Mesenchymal stem cell (in vitro differentiated cells and primary cell): ENCODE results near the gene CENPF.

Experiments
- DNase-seq: peaks from one replicate; pipeline ENCODE4 v3.0.0-alpha.2; 2013
- H2AFZ ChIP-seq: one replicate; pipeline ENCODE4 v1.6.1; 2013; ENCODE audit warnings: low read depth, mild to moderate bottlenecking, control low read depth, inconsistent platforms, low read length, moderate library complexity
- H2AK5ac ChIP-seq: 2 replicates; pipeline ENCODE4 v1.6.1; 2013; ENCODE audit warnings: low read length, moderate library complexity, mild to moderate bottlenecking, inconsistent platforms; ENCODE audit not compliant: severe bottlenecking
- H2BK120ac ChIP-seq: one replicate; pipeline ENCODE4 v1.6.1; 2013; ENCODE audit warnings: low read depth, mild to moderate bottlenecking, inconsistent platforms, low read length, moderate library complexity
- H2BK12ac ChIP-seq, 2 experiments: one replicate each; pipeline ENCODE4 v1.6.1; 2013; ENCODE audit warnings: inconsistent platforms in 2 of 2, low read length in 2 of 2, mild to moderate bottlenecking in 2 of 2, moderate library complexity in 2 of 2, control low read depth in 1 of 2
- H2BK15ac ChIP-seq: one replicate; pipeline ENCODE4 v1.6.1; 2013; ENCODE audit warnings: mild to moderate bottlenecking, low read depth, inconsistent platforms; ENCODE audit not compliant: poor library complexity, severe bottlenecking
- H2BK5ac ChIP-seq: 2 replicates; pipeline ENCODE4 v1.6.1; 2013; ENCODE audit warnings: low read depth, mild to moderate bottlenecking, low read length, control low read depth, inconsistent platforms; ENCODE audit not compliant: poor library complexity, severe bottlenecking
- H3K14ac ChIP-seq, 2 experiments: one replicate each; pipeline ENCODE4 v1.6.1; 2013; ENCODE audit warnings: inconsistent platforms in 2 of 2, low read length in 2 of 2, control low read depth in 1 of 2, mild to moderate bottlenecking in 1 of 2, moderate library complexity in 1 of 2
- H3K18ac ChIP-seq, 2 experiments: one replicate each; pipeline ENCODE4 v1.6.1; 2013; ENCODE audit warnings: inconsistent platforms in 2 of 2, low read length in 2 of 2, control low read depth in 1 of 2, low read depth in 1 of 2, mild to moderate bottlenecking in 1 of 2
- H3K23ac ChIP-seq, 2 experiments: one replicate each; pipeline ENCODE4 v1.6.1; 2013; ENCODE audit warnings: inconsistent platforms in 2 of 2, low read length in 2 of 2, mild to moderate bottlenecking in 2 of 2, moderate library complexity in 2 of 2, control low read depth in 1 of 2
- H3K27ac ChIP-seq: 2 replicates; pipeline ENCODE4 v1.5.1; 2013; ENCODE audit warnings: mild to moderate bottlenecking, moderate library complexity, low read length, control low read depth, inconsistent platforms; ENCODE audit not compliant: poor library complexity, severe bottlenecking
- H3K27me3 ChIP-seq, 2 experiments: 2 replicates each; pipeline versions ENCODE4 v1.6.1 to v1.7.0; 2013; ENCODE audit warnings: low read length in 2 of 2, mild to moderate bottlenecking in 2 of 2, moderate library complexity in 2 of 2, control low read depth in 1 of 2, inconsistent platforms in 1 of 2; ENCODE audit not compliant: control insufficient read depth in 1 of 2, insufficient read depth in 1 of 2
- H3K36me3 ChIP-seq, 2 experiments: 2 replicates each; pipeline versions ENCODE4 v1.6.1 to v1.7.0; 2013; ENCODE audit warnings: low read length in 2 of 2, control low read depth in 1 of 2, inconsistent platforms in 1 of 2, low read depth in 1 of 2, mild to moderate bottlenecking in 1 of 2; ENCODE audit not compliant: insufficient read depth in 2 of 2, control insufficient read depth in 1 of 2
- H3K4ac ChIP-seq, 2 experiments: one replicate each; pipeline ENCODE4 v1.6.1; 2013; ENCODE audit warnings: inconsistent platforms in 2 of 2, low read length in 2 of 2, mild to moderate bottlenecking in 2 of 2, moderate library complexity in 2 of 2, control low read depth in 1 of 2, low read depth in 1 of 2
- H3K4me1 ChIP-seq: 2 replicates; pipeline ENCODE4 v1.6.1; 2013; ENCODE audit warnings: low read depth, low read length, control low read depth; ENCODE audit not compliant: control insufficient read depth, insufficient read depth
- H3K4me2 ChIP-seq: 2 replicates; pipeline ENCODE4 v1.6.1; 2013; ENCODE audit warnings: low read length, mild to moderate bottlenecking, inconsistent platforms; ENCODE audit not compliant: poor library complexity, severe bottlenecking
- H3K4me3 ChIP-seq, 2 experiments: 2 replicates each; pipeline versions ENCODE4 v1.5.1 to v1.7.0; 2013; ENCODE audit warnings: low read length in 2 of 2, mild to moderate bottlenecking in 2 of 2, control low read depth in 1 of 2, low read depth in 1 of 2; ENCODE audit not compliant: insufficient read depth in 1 of 2
- H3K79me1 ChIP-seq: replicated peaks from 2 replicates; pipeline ENCODE4 v1.6.1; 2013; ENCODE audit warnings: mild to moderate bottlenecking, control low read depth, low read length, inconsistent platforms; ENCODE audit not compliant: poor library complexity, severe bottlenecking
- H3K9ac ChIP-seq: 2 replicates; pipeline ENCODE4 v1.7.0; 2013; ENCODE audit warnings: mild to moderate bottlenecking, low read length, moderate library complexity
- H3K9me3 ChIP-seq: 2 replicates; pipeline ENCODE4 v1.7.0; 2013; ENCODE audit warnings: mild to moderate bottlenecking, low read length; ENCODE audit not compliant: control insufficient read depth
- H4K8ac ChIP-seq: one replicate; pipeline ENCODE4 v1.6.1; 2013; ENCODE audit warnings: inconsistent platforms, mild to moderate bottlenecking, low read length, moderate library complexity
- H4K91ac ChIP-seq: one replicate; pipeline ENCODE4 v1.6.1; 2013; ENCODE audit warnings: mild to moderate bottlenecking, low read length, inconsistent platforms
- WGBS: methylation state at CpG from one replicate; pipeline ENCODE4 v1.1.7; 2013; ENCODE audit warnings: mixed read lengths; 5-methylcytosine and 5-hydroxymethylcytosine counted together

CENPF gene

DNA sequence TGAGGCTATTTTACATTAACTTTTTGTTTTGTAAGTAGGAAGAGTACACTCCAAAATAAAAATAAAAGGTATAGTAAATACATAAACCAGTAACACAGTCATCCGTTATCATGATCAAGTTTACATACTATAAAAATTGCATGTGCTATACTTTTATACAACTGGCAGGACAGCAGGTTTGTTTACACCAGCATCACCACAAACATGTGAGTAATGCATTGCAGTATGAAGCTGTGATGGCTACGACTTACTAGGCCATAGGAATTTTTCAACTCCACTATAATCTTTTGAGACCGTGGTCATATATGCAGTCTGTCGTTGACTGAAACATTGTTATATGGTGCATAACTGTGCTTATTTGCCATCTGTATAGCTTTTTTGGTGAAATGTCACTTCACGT is 106.2 kb downstream of the CENPF start:
- Histone ChIP-seq H4K91ac (no peak overlapping the region), H3K4ac (no peak overlapping the region), H2BK120ac (no peak overlapping the region), H3K27me3 (no peaks in the 10 kb centered on the region), H3K14ac (no peak overlapping the region), H3K9ac (no peak overlapping the region), H3K18ac (no peak overlapping the region), H2BK5ac (no peak overlapping the region), H3K4me1 (no peaks in the 10 kb centered on the region), H3K4me3 (no peak overlapping the region), H4K8ac (no peak overlapping the region), H3K23ac (no peak overlapping the region), H3K79me1 (no peaks in the 10 kb centered on the region), H3K4me2 (no peak overlapping the region), H2BK15ac (no peak overlapping the region), H2AFZ (no peak overlapping the region), H2BK12ac (no peak overlapping the region), H2AK5ac (no peak overlapping the region), H3K36me3 (no peaks in the 10 kb centered on the region), H3K27ac (no peak overlapping the region), H3K9me3 (peaks cover 9% of the 10 kb centered on the region)
- WGBS = 69% methylated on average over 3 of the region's 5 CpGs
- peak; percentile 65 for DNase-seq

DNA sequence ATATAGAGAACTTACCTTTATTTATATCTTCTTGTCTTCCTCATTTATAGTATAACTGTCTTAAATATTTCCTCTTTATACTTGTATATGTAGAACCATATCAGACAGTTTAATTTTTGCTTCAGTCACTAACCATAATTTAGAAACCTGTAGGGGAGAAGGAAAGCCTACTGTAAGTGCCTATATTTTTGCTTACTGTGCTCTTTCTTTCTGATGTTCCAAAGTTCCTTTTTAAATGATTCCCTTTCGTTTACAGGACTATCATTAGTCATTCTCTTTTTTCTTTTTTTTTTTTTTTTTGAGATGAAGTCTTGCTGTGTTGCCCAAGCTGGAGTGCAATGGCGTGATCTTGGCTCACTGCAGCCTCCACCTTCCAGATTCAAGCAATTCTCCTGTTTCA is 109.7 kb downstream of the CENPF start:
- no peak overlapping the region for H2BK15ac ChIP-seq
- H4K8ac ChIP-seq = no peak overlapping the region
- H3K4me2 ChIP-seq = no peak overlapping the region
- no peak overlapping the region for H3K27ac ChIP-seq
- H3K79me1 ChIP-seq = no peaks in the 10 kb centered on the region
- H3K4ac ChIP-seq = no peak overlapping the region
- no peak overlapping the region for H2AFZ ChIP-seq
- no peak overlapping the region for H3K9ac ChIP-seq
- H2BK5ac ChIP-seq = no peak overlapping the region
- no peak overlapping the region for H3K14ac ChIP-seq
- no peaks in the 10 kb centered on the region for H3K4me1 ChIP-seq
- no peak overlapping the region for H4K91ac ChIP-seq
- H3K9me3 ChIP-seq = no peaks in the 10 kb centered on the region
- no peak overlapping the region for H3K4me3 ChIP-seq
- no peak overlapping the region for H3K23ac ChIP-seq
- no peak overlapping the region for H2AK5ac ChIP-seq
- H2BK120ac ChIP-seq = no peak overlapping the region
- H3K27me3 ChIP-seq = no peaks in the 10 kb centered on the region
- no peak overlapping the region for H3K18ac ChIP-seq
- no peaks in the 10 kb centered on the region for H3K36me3 ChIP-seq
- WGBS = no CpG with 5 or more reads among the region's 2 CpGs
- no peak overlapping the region for H2BK12ac ChIP-seq
- no peak for DNase-seq
